Activated CD8-positive, alpha-beta memory T cell treated with anti-CD3 and anti-CD28 coated beads for 48 hours (primary cell): Measurements from ENCODE around the gene CEP112.
"Not testable (repeated sequence)": the region's sequence is repeated elsewhere in the genome, so short reads cannot be mapped to it uniquely, and the experiment has no call there.

Experiments used
- DNase-seq, 3 experiments: peaks; one replicate each; pipeline ENCODE4 v3.0.0-alpha.2; 2020; ENCODE audit warnings: low read depth in 2 of 3, low spot score in 2 of 3

The CEP112 gene

DNA sequence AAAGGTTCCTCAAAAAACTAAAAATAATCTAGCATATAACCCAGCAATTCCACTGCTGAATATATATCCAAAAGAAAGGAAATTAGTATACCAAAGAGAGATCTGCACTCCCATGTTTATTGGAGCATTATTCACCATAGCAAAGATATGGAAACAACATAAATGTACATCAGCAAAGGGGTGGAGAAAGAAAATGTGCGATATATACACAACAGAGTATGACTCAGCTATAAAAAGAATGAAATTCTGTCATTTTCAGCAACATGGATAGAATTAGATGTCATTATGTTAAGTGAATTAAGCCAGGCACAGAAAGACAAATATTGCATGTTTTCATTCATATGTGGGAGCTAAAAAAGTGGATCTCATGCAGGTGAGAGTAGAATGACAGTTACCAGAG, 350.8 kb downstream of the CEP112 start:
- no peak for DNase-seq

DNA sequence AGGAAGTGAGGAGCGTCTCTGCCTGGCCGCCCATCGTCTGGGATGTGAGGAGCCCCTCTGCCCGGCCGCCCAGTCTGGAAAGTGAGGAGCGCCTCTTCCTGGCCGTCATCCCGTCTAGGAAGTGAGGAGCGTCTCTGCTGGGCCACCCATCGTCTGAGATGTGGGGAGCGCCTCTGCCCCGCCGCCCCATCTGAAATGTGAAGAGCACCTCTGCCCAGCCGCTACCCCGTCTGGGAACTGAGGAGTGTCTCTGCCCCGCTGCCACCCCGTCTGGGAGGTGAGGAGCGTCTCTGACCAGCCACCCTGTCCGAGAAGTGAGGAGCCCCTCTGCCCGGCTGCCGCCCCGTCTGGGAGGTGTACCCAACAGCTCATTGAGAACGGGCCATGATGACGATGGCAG, 354.7 kb downstream of the CEP112 start:
- DNase-seq = not testable (repeated sequence)

- no peak for DNase-seq
These were observed 358.7 kb downstream of the CEP112 start for GRCh38 chr17:65833214-65833613.

DNA sequence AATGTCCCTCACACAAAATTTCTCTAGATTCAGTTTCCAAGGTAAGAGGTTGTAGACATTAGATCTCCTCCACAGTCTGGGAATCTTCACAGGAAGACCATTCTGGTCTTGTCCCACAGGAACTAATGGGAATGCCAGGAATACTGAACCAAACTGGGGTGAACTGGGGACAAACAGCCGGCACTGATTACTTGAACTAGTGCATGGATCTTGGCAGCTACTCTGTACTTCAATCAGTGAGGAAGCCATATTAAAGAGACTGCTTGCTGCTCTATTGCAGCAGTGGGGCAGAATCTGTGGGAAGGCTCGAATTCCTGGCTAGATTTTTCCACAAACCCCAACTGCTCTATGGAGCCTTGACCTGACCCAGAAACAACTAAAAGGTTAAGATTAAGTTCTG, 361.6 kb downstream of the CEP112 start:
- no peak for DNase-seq

DNA sequence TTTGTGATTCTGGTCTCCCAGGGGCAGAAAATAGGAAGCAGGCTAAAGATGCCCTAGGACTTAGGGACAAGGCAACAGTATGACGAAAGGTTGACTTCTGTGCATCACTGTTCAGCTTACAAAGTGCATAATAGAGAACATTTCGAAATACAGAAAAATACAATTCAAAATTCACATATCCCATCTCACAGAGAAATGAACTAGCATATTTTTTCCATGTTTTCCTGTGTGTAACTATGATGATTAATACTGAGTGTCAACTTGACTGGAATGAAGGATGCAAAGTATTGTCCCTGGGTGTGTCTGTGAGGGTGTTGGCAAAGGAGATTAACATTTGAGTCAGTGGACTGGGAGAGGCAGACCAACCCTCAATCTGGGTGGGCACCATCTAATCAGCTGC, 365.4 kb downstream of the CEP112 start:
- DNase-seq = not testable (repeated sequence)

- DNase-seq = no peak
These were observed 367.0 kb downstream of the CEP112 start for GRCh38 chr17:65824901-65825300.

- DNase-seq = no peak
These were observed 368.2 kb downstream of the CEP112 start for GRCh38 chr17:65823713-65824112.

DNA sequence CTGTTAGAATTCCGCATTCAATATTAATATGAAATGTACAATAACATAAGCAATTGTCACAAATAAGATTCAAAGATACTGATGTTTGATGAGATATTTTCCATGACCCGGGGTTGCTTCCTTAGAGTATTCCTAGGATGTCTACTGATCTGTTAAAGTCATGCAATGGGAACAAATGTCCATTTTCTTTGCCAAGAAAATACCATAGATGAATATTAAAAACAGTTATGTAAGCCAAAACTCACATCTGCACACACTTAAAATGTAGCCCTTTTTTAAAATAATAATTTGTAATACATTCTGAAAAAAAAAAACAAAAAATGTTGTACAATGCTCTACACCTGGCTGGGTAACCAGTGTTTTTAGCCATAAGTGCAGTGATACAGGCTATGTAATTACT, 371.1 kb downstream of the CEP112 start:
- no peak for DNase-seq

- no peak for DNase-seq
These were observed 371.6 kb downstream of the CEP112 start for GRCh38 chr17:65820306-65820705.

GRCh38 chr17:65819810-65820209, 372.1 kb downstream of the CEP112 start:
- DNase-seq = no peak

GRCh38 chr17:65817951-65818350, 374.0 kb downstream of the CEP112 start:
- DNase-seq = no peak

DNA sequence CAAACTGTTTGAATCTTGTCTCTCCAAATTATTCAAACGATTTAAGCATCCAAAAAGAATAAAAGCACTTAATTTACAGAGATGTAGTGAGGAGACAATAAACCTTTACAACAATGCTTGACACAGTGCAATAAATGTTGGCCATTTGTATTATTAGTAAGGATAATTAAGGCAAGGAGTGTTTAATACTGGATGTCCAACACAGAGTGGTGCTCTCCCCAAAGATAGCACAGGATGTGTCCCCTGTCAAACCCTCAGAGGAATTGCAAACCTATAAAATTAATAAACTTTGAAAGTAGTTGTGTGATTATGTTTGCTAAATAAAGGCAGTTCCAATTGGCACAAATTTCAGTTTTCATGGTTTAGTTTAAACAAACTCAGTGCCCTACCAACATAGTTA, 377.5 kb downstream of the CEP112 start:
- DNase-seq = no peak

DNA sequence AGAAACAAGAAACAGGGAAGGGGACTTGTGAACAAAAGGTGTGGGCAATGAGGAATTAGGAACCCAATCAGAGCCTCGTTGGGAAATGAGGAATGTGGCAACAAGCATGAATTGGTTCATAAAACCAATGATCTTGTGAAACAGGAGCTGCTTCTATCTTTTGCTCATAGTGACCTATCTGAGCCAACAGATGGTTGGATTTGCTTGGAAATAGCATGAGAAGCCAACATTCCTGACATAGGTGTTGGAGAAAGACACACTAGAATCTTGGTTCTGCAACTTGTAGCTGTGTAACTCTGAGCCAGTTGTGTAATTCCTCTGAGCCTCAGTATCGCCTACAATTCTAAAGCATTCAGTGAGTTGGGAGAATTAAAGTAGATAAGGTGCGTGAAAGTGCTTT, 378.6 kb downstream of the CEP112 start:
- no peak for DNase-seq

DNA sequence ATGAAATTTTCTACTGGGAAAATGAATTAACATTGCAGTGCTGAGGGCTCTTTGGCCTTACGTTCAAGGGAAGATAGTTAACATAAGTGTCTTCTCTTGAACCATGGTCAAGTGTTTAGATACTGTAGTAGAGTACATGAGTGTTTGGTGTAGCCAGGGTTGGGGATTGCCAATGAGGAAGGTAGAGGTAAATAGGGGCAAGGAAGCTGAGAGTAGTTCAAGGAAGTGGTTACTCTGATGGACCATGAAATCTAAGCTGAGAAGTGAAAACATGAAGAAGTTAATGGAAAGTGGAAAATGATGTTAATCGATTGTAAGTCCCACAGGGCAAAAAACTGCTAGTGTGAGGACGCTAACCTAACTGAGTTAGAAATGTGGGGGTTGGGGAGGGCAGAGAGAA, 380.9 kb downstream of the CEP112 start:
- DNase-seq = no peak

DNA sequence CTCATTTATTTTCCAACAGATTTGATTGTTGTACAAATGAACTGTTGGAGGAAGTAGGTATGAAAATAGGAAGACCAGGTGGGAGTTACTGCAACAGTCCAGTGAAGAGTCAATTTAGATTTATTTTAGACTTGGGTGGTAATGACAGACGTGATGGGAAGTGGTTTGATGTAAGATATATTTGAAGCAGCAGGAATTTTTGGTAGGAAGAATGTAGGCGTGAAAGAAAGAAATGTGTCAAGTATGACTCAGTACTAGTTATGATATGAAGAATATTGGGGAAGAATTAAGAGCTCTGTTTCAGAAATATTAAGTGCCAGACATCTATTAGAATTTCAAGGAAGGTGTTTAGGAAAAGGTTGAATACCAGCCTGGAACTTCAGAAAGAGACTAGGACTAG, 382.6 kb downstream of the CEP112 start:
- no peak for DNase-seq

- DNase-seq = not testable (repeated sequence)
These were observed 383.4 kb downstream of the CEP112 start for GRCh38 chr17:65808566-65808965.

DNA sequence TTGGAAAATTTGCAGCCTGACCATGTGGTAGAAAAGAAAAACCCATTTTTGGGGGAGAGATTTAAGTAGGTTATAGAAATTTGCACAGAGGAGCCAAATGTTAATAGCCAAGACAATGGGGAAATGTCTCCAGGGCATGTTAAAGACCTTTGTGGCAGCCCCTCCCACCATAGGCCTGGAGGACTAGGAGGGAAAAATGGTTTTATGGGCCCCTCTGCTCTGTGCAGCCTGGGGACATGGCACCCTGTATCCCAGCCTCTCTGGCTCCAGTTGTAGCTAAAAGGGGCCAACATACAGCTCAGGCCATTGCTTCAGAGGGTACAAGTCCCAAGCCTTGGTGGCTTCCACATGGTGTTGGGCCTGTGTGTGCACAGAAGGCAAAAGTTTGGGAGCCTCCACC, 384.6 kb downstream of the CEP112 start:
- DNase-seq = no peak

DNA sequence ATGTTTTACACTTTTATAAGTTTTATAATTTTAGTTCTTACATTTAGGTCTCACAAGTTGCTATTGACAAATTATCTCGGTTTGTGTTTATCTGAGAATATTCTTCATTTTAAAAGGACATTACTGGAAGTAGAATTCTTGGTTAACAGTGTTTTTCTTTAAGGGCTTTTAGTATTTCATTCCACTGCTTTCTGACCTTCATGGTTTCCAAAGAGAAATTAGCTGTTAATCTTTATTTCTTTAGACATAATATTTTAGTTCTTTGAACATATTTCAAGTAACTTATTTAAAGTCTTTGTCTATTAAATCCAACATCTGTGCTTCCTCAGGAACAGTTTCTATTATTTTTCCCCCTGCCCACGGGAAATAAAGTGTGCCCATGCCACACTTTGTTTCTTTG, 390.4 kb downstream of the CEP112 start:
- no peak for DNase-seq

GRCh38 chr17:65800655-65801054, 391.3 kb downstream of the CEP112 start:
- DNase-seq = no peak

- DNase-seq = no peak
These were observed 392.1 kb downstream of the CEP112 start for GRCh38 chr17:65799869-65800268.

DNA sequence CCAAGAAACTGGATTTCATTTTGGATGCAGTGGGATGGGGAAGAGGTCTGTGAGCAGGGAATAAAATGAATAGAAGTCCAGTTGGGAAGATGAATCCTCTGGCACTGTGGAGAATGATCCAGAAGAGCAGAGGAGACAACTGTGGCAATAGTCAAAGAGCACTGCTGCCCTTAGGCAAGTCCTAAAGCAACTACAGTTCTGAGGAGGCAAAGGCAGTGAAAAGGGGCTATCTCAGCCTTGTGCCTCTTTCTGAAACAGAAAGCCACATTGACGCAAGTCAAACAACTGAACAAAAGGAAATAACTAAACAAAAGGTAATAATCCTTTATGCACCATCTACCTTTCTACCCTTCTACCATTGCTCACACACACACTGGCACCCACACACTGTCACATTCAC, 392.5 kb downstream of the CEP112 start:
- no peak for DNase-seq

GRCh38 chr17:65797809-65798208, 394.1 kb downstream of the CEP112 start:
- DNase-seq = no peak

DNA sequence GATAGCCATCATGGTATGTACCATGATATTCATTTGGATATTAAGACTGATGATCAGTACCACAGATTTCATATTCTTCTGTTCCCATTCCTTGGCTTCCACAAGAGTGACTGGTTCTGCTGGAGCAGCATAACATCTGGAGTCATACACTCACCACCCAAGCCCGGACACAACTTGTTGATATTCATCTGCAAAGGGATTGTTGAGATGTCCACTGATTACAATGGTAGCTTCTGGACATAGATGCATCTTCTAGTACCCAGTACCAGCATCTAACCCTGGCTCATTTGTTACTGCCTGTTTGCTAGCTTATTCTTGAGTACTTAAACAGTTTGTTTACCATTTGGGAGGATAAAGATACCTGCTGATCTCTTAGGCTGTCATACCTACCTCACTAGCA, 394.8 kb downstream of the CEP112 start:
- no peak for DNase-seq

GRCh38 chr17:65794572-65794971, 397.4 kb downstream of the CEP112 start:
- no peak for DNase-seq
